GM18909 (cell line): ENCODE data around the gene CALML6.
A peak's percentile ranks its signal among the peaks of the same experiment; 100 is the strongest.

Source experiments
- ATAC-seq: cut with Tn5 transposase; IDR thresholded peaks from one replicate; pipeline ENCODE4 v1.9.1; 2021; ENCODE audit warnings: mild to moderate bottlenecking; ENCODE audit not compliant: unreplicated experiment, poor library complexity

CALML6 gene

GRCh38 chr1:1910033-1910465, 5.0 kb upstream of the CALML6 start:
- ATAC-seq, result no peak

- no peak for ATAC-seq
Measured at GRCh38 chr1:1910651-1911331, 4.3 kb upstream of the CALML6 start.

- ATAC-seq, result no peak
Measured at GRCh38 chr1:1911350-1912041, 3.6 kb upstream of the CALML6 start.

- no peak for ATAC-seq
Measured at GRCh38 chr1:1914101-1914970, 724 bp upstream of the CALML6 start.

- ATAC-seq, result no peak
Measured at GRCh38 chr1:1915911-1916840, 1.1 kb downstream of the CALML6 start.

GRCh38 chr1:1916851-1917251, 1.8 kb downstream of the CALML6 start:
- no peak for ATAC-seq

- no peak for ATAC-seq
Measured at GRCh38 chr1:1917304-1917976, 2.4 kb downstream of the CALML6 start.

GRCh38 chr1:1917995-1918900, 3.2 kb downstream of the CALML6 start:
- ATAC-seq, result no peak

GRCh38 chr1:1918901-1919303, 3.8 kb downstream of the CALML6 start, which contains the start of gene TMEM52:
Gene TMEM52, minus strand, starts transcription at chr1:1919279. Its CDS starts 14 bp downstream, at chr1:1919265.
- ATAC-seq, result no peak

GRCh38 chr1:1919304-1920056, 4.4 kb downstream of the CALML6 start:
- peak; percentile 84 for ATAC-seq

- ATAC-seq, result no peak
Measured at GRCh38 chr1:1920057-1920607, 5.1 kb downstream of the CALML6 start.

GRCh38 chr1:1920608-1921458, 5.8 kb downstream of the CALML6 start:
- ATAC-seq, result no peak

GRCh38 chr1:1921459-1921862, 6.4 kb downstream of the CALML6 start:
- no peak for ATAC-seq

GRCh38 chr1:1921901-1922701, 7.0 kb downstream of the CALML6 start:
- ATAC-seq, result no peak

GRCh38 chr1:1922702-1922955, 7.6 kb downstream of the CALML6 start:
- no peak for ATAC-seq
